Lung microvascular endothelial cell (primary cell): Measurements from ENCODE around the gene NAPSA. TPM values are rescaled to one million over a fixed set of nuclear protein-coding genes. Genes with fewer than 3 reads are reported as not detected.

Experiments
- DNase-seq, 2 donors: peaks; one replicate each; pipeline versions ENCODE4 v3.0.0 to v3.0.0-alpha.2; 2010; ENCODE audit warnings: low read depth in 2 of 2
- total RNA-seq: library from RNA; depleted of rRNA; stranded (reverse); fragments of >200 nt; gene quantifications from 2 replicates; pipeline ENCODE4 v1.2.1, GENCODE V29; 2014

NAPSA gene
- total RNA-seq, 1 donor from 2014 or later, result under 0.01 TPM

DNA sequence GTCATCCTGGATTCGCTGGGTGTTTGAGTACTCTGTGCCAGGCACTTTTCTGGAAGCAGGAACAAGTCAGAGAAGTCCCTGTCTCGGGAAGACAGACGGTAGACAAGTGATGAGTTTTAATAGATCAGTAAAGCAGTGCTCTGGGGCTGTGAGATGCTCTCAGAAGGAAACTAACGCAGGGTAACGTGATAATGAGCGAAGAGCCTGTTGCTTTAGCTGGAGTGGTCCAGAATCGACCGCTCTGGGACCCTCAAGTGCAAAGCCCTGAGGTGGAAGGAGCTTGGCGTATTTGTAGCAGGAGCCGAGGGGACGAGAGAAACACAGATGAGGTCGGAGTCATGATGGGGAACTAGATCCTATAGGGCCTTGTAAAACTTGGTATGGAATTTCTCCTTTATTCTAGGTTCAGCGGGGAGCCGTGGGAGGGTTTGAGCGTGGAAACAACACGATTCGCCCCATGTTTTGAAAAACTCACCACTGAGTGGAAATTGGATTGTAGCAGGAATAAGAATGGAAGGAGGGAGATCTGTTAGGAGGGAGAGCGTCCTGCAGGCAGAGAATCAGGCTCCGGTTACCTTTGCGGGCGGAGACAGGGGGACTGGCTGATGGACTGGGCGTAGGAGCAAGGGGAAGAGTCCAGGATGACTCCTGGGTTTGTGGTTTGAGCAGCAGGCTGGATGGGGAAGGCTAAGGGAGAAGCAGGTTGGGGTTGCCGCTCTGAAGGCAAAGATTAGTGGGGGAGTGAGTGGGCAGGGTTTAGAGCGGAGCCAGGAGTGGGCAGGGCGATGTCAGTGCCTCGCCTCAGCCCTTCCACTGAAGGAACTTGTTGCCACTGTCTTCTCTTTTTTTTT lies 19.5 kb upstream of the NAPSA start:
- no peak for DNase-seq

DNA sequence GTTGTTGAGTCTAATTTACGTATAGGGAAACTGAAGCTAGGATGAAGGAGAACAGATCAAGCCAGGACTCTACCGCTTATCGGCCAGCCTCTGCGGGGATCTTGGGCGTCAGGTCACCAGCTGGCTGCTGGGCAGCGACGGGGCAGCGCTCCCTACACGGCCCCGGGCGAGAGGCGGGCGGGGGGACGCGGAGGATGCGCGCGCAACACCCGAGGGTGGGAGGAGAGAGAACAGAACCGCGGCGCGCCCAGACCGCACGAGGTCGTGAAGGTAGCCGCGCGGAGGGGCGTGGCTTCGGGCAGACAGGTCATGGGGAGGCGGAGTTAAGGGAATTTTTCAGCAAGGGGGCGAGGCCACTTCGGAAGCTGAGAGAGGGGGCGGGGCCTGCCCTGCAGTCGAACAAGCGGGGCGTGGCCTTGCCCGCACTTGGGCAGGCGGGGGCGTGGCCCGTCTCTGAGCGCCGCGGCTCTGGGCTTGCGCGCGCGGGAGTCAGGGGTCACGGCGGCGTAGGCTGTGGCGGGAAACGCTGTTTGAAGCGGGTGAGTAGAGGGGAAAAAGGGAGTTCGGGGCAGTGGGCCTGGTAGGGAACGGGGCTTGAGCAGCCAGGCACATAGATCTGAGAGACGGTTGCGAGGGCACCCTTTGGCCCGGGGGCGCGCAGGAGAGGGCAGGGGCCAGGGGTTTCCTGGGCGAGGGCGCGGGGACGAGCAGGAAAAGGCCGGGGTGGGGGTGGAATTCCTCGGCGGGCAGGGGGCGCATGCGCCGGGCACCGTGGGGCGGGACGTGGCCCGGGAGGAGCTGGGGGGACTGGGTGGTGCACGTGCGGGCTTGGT lies 18.6 kb upstream of the NAPSA start, which contains the start of gene POLD1:
Gene POLD1, plus strand, starts transcription at position 496 of the 833 bp plus-strand sequence. CDS start 14,505 bp downstream, outside the sequence.
- DNase-seq, result peak; percentile 98 to 99

DNA sequence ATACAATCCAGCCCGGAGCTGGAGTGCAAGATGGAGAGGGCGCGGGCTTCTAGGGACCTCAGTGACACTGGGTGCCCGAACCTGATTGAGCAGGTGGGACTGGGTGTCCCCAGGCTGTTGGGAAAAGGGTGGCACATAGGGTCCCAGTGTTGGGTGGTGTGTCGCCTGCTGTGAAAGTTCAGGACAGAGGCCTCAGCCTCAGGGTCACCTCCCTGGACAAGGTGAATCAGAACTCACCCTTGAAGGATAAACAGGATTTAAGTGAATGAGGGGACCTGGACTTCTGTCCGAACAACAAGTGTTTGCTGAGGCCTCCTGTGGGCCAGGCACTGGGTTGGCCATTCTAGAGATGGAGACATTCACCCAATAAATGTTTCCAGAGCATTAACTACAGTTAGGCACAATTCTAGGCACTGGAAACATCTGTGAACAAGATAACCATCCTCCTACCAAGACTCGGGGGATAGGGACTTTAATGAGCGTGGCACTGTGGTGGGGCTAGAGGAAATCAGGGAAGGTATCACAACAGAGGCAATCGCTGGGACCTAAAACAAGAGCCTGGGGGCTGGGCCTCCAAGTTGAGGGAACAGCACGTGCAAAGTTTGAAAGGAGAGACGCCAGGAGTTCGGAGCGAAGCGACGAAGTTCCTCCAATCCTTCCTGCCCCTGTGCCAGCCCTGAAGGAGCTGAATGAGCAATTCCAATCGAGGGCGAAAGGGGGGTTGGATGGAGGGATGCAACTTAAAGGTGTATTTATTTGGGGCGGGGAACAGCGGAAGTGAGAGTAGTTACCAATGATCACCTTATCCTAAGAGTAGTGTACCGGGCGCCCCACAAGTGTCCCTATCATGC lies 17.8 kb upstream of the NAPSA start:
- DNase-seq, result no peak

DNA sequence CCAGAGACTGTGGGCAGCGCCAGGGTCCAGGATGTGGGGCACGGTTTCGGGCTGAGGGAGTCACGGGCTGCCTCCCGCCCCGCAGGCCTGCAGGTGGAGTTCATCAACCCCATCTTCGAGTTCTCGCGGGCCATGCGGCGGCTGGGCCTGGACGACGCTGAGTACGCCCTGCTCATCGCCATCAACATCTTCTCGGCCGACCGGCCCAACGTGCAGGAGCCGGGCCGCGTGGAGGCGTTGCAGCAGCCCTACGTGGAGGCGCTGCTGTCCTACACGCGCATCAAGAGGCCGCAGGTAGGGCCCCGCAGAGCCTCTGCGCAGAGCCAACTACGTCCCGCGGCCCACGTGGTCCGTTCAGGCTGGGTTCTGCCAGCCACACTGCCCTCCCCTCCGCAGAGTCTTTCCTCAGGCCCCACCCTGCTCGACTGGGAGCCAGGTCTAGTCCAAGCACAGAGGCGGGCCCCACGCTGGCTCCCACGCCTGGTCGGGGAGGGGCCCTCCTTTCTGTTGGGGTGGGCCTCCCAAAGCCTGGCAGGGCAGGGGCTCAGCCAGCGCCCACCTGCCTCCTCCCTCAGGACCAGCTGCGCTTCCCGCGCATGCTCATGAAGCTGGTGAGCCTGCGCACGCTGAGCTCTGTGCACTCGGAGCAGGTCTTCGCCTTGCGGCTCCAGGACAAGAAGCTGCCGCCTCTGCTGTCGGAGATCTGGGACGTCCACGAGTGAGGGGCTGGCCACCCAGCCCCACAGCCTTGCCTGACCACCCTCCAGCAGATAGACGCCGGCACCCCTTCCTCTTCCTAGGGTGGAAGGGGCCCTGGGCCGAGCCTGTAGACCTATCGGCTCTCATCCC lies 16.7 kb upstream of the NAPSA start:
- DNase-seq, result no peak

DNA sequence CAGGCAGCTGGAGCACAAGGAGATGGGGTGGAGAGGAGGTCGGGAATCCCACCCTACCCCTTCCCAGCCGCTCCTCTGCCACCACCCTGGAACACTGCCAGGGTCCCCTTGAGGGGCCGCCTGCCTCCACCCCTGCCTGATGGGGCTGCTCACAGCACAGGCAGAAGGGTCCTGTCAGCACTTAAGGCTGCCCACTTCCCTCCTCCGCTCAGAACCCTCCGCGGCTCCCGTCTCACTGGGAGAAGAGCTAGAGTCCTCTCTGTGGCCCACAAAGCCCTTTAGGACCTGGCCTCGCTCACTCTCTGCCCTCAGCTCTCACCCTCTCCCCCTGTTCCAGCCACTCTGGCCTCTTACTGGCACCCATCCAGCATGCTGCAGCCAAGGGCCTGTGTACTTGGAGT lies 15.3 kb upstream of the NAPSA start:
- no peak for DNase-seq

DNA sequence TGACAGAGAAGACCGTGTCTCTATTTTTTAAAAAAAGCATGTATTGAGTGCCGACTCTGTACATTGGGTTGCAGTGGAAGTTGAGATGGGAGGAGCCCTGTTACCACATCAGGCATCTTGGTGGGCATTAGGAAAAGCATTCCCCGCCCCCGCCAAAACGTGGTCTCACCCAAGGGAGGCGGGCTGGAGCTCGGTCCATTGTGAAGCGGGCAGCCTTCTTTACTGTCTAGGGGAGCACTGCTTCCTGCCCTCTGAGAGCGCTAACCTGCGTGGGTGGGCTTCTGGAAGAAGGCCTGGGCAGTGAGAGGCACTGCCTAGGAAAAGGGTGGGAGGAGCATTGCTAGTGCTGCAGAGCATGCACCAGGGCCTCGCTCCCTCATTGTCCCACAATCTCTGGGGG lies 14.7 kb upstream of the NAPSA start:
- no peak for DNase-seq

DNA sequence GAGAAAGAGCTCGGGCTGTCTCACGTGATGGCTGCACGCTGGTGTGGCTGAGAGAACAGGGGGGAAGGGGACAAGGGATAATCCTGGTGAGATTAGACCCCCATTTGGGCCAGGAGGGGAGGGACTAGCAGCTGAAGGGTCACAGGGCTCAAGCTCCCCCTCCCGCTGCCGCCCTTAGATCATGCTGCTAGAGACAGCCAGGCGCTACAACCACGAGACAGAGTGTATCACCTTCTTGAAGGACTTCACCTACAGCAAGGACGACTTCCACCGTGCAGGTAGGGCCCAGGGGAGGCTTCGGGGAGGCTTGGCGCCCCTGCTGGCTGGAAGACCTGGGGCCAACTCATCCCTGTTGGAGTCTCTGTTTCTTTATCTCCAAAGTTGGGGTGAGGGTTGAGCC lies 14.2 kb upstream of the NAPSA start:
- DNase-seq, result no peak

DNA sequence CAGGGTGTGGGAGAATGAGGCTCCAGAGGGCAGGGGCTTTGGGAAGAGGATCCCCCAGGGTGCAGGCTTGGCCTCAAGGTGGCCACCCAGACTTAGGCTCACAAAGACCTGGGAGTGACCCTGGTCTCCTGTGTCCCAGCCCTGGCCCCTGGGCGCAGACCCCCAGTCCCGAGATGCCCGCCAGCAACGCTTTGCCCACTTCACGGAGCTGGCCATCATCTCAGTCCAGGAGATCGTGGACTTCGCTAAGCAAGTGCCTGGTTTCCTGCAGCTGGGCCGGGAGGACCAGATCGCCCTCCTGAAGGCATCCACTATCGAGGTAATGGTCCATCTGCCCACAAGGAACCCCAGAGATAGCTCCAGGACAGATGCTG lies 13.4 kb upstream of the NAPSA start:
- DNase-seq, result no peak

DNA sequence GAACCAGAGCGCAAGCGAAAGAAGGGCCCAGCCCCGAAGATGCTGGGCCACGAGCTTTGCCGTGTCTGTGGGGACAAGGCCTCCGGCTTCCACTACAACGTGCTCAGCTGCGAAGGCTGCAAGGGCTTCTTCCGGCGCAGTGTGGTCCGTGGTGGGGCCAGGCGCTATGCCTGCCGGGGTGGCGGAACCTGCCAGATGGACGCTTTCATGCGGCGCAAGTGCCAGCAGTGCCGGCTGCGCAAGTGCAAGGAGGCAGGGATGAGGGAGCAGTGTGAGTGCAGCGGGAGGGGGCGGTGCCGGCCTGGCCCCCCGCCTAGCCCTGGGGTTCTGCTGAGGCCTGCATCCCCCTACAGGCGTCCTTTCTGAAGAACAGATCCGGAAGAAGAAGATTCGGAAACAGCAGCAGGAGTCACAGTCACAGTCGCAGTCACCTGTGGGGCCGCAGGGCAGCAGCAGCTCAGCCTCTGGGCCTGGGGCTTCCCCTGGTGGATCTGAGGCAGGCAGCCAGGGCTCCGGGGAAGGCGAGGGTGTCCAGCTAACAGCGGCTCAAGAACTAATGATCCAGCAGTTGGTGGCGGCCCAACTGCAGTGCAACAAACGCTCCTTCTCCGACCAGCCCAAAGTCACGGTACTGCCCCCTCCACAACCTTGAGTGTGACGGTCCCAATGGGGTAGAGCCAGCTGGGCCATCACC lies 12.9 kb upstream of the NAPSA start:
- DNase-seq, result no peak

DNA sequence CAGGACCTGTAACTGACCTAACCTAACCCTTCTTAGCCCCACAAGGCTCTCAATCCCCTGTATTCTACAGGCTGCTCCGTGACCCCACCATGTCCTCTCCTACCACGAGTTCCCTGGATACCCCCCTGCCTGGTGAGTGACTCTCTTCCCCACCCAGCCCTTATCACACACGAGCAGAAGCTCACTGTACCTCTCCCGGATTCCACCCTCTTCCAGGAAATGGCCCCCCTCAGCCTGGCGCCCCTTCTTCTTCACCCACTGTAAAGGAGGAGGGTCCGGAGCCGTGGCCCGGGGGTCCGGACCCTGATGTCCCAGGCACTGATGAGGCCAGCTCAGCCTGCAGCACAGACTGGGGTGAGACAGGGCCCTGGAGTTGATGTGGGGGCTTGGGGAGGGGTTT lies 12.1 kb upstream of the NAPSA start:
- DNase-seq, result no peak

DNA sequence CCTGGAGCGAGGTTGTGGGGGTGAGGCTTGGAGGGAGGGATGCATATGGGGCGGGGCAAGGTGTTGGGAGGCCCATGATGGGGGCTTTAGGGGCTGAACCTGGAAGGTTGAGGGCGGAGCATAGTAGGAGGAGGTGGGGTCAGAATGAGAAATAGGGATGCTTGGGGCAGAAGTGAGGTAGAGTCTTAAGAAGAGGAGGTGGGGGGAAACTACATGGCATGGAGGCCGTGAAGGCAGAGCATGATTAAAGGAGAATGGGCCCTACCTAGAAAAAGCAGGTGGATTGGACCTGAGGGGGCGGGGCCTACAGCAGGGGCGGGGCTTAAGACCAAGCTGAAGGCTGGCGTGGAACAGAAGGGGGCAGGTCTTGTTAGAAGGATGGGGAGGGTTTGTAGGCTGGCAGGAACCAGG lies 11.6 kb upstream of the NAPSA start:
- no peak for DNase-seq

DNA sequence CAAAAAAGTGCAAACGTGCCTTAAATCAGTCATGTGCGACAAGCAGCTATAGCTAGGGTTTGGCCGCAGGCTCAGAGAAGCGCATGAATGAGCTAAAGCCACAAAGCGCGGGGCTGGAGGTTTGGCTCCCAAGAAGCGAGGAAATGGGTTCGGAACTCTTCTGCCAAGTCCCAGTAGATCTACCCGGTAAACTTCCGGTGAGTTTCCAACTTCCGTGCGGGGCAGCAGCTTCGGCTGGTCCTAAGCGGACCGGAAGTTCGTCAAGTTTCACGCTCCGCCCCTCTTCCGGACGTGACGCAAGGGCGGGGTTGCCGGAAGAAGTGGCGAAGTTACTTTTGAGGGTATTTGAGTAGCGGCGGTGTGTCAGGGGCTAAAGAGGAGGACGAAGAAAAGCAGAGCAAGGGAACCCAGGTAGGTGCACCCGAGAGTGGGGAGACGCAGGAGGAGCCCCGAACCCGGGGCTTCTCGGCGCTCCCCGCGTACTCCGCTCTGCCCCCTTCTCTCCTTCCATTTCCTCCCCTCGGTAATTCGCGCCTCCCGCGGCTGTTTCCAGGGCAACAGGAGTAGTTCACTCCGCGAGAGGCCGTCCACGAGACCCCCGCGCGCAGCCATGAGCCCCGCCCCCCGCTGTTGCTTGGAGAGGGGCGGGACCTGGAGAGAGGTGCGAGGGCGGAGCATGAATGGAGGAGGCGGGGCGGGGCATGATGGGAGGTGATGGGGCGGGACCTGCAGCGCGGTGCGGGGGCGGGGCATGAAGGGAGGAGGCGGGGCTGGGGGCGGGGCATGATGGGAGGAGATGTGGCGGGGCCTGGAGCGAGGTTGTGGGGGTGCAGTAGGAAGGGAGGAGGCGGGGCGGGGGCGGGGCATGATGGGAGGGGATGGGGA lies 11.0 kb upstream of the NAPSA start, which contains the start of gene NR1H2:
Gene NR1H2, plus strand, starts transcription at position 292 of the 885 bp plus-strand sequence. CDS start 1,149 bp downstream, outside the sequence.
- peak; percentile 99 for DNase-seq

DNA sequence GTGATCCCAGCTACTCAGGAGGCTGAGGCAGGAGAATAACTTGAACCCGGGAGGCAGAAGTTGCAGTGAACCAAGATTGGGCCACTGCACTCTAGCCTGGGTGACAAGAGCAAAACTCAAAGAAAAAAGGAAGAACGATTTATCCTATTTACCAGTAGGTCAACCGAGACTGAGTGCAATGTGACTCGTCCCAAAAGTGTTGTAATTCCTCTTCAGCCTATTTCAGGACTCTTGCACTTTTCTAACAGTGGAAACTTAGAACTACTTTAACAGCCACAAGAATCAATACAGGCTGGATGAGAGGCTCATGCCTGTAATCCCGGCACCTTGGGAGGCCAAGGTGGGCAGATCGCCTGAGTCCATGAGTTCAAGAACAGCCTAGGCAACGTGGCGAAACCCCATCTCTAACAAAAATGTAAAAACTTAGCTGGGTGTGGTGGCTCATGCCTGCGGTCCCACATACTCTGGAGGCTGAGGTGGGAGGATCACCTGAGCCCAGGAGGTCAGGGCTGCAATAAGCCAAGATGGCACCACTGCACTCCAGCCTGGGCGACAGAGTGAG lies 6.6 kb upstream of the NAPSA start:
- no peak for DNase-seq

DNA sequence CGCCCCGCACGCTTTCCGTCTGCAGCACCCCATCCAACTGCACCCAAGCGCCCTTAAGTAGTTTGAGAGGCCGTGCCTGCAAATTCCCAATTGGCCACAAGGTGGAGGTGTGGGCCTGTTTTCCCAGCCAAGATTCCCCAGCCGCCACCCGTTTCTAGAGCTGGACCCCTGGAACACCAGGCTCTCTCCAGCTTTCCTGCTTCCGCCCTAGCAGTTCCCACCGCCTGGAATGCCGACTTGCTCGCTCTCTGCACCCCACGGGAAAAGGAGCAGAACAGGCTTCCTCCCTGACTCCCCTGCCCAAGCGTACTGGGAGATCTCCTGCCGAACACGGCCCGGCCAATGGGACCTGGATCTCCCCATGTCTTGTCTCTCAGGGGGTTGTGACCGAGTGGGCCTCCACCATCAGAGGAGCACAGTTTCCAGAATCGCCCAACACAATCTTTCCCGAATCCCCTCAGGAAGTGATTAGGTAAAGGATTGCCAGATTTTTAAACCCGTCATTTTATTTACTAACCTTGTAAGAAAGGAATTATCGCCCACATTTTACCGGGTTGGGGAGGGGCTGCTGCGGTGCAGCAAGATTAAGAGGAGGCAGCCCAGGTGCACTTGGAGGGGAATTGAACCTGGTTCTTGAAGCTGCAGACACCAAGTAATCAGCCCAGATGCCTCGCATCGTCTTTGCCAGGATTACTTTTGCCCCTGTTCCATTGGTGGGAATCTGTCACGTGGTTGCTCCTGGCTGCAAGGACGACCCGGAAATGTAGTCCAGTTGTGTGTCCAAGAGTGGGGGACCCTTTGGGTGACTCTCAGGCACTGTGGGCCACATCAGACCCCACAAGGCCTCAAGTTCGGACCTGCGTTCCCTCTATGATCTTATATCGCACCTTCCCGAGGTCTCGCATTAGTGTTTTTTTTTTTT lies 3.5 kb upstream of the NAPSA start:
- peak; percentile 84 to 85 for DNase-seq

DNA sequence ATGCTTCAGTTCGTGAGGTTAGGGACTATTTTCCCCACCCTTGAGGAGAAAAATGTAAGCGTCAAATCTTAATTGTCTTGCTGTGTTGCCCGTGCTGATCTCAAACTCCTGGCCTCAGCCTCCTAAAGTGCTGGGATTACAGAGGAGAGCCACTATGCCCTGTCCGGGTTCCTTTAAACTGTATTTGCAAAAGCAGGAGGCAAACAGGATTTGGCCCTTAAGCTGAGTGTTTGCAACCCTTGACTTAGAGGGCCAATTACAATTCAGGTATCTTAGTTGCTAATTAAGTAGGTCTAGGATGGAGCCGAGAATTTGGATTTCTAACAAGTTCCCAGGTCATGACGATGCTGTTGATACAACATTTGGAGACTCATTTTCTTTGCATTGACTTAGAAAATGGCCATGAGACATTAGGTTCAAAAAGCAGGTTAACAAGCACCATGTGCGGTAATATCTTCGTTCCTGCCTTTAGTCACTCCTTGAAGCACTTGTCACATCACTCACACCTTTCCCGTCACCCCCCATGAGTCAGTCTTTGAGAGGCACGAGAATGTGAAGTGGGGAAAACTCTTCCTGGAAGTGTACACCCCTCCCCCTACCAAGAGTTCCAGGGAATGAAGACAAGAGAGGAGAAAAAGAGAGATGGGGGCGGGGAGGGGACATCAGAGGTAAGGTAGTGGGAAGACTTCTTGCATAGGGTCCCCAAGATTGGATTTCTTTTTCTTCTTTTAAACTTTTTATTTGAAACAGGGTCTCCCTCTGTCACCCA lies 2.6 kb downstream of the NAPSA start:
- no peak for DNase-seq

DNA sequence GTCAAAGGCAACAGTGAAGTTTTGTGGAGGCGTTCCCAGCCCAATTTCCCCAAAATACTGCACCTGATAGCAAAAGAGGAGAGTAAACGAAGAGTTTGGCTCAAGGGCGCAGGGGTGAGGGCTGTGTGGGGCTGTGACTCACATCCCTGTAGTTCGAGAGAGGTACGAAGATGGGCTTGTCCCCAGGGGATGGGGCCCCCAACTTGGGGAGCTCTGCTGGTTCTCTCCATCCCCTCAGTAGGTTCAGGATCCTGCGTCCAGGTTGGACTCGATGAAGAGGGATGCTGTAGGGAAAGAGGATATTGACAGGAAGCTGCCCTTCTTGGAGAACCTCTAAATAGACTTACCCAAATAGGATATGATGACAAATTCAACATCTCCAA lies 3.4 kb downstream of the NAPSA start:
- DNase-seq, result no peak
